GM12878 (cell line): ENCODE data around the gene S100A14. TPM values are rescaled to one million over a fixed set of nuclear protein-coding genes. Genes with fewer than 3 reads are reported as not detected.

Experiments used
- ATAC-seq: fragments of 200-7000 bp; cut with Tn5 transposase; 3 replicates; pipeline ENCODE4 v1.9.1; 2020; ENCODE audit warnings: mild to moderate bottlenecking, moderate library complexity
- BruUV-seq: library from RNA; stranded (reverse); fragments of 400-500 nt; replicated peaks from 2 replicates; lab custom pipeline; 2021; lab: Mats Ljungman, UMichigan
- CTCF ChIA-PET: fragments of 300-600 bp; sonication (Branson Sonifier 250); formaldehyde crosslinking; extraction: SDS; loops from one replicate; lab custom pipeline; 2021; ENCODE audit warnings: inconsistent platforms; lab: Yijun Ruan, JAX
- POLR2A ChIA-PET: fragments of 350-600 bp; formaldehyde crosslinking; extraction: SDS; loops from one replicate; lab custom pipeline; 2021; ENCODE audit warnings: inconsistent platforms; lab: Charles Lee
- RAD21 ChIA-PET: fragments of 300-600 bp; sonication (Branson Sonifier 250); formaldehyde crosslinking; loops from one replicate; lab custom pipeline; 2023; ENCODE audit warnings: antibody characterized with exemption; ENCODE audit not compliant: unreplicated experiment; lab: Charles Lee
- SMC1A ChIA-PET: fragments of 300-600 bp; sonication (Branson Sonifier 250); formaldehyde crosslinking; loops from one replicate; lab custom pipeline; 2023; ENCODE audit not compliant: unreplicated experiment, uncharacterized antibody; lab: Charles Lee
- DNase-seq: peaks from one replicate; pipeline ENCODE4 v3.0.0-alpha.2; 2011; ENCODE audit warnings: low read depth, low spot score
- FAIRE-seq: peaks from 3 replicates; lab custom pipeline; 2011; peaks lifted over from hg19 to GRCh38; lab: Jason Lieb, UNC
- H2AFZ ChIP-seq: 2 replicates; pipeline ENCODE4 v1.6.0; 2011; ENCODE audit warnings: low read depth, low read length, control low read depth; ENCODE audit not compliant: control insufficient read depth
- H3K27ac ChIP-seq: 2 replicates; pipeline ENCODE4 v1.5.1; 2011; ENCODE audit warnings: control low read depth; ENCODE audit not compliant: control insufficient read depth, insufficient read depth
- H3K27me3 ChIP-seq, 2 experiments: replicated peaks in 1 of 2; 2 replicates each; pipeline versions ENCODE4 v1.6.0 to v1.6.1; 2011; ENCODE audit warnings: low read length in 1 of 2; ENCODE audit not compliant: control insufficient read depth in 2 of 2, insufficient read depth in 2 of 2
- H3K36me3 ChIP-seq, 2 experiments: 2 replicates each; pipeline ENCODE4 v1.5.1; 2011; ENCODE audit warnings: low read length in 1 of 2; ENCODE audit not compliant: control insufficient read depth in 2 of 2, insufficient read depth in 2 of 2
- H3K4me1 ChIP-seq: 2 replicates; pipeline ENCODE4 v1.6.1; 2011; ENCODE audit warnings: mild to moderate bottlenecking, low read length, moderate library complexity, mixed read lengths; ENCODE audit not compliant: control insufficient read depth, insufficient read depth
- H3K4me2 ChIP-seq: 2 replicates; pipeline ENCODE4 v1.6.0; 2011; ENCODE audit warnings: control low read depth; ENCODE audit not compliant: control insufficient read depth, insufficient read depth
- H3K4me3 ChIP-seq: fragments of 200-600 bp; sonication (generic); 2 replicates; pipeline ENCODE4 v1.5.1; 2016
- H3K79me2 ChIP-seq: 2 replicates; pipeline ENCODE4 v1.6.0; 2011; ENCODE audit warnings: low read length; ENCODE audit not compliant: control insufficient read depth, insufficient read depth
- H3K9ac ChIP-seq: 2 replicates; pipeline ENCODE4 v1.8.0; 2011; ENCODE audit warnings: low read length, control low read depth, mixed read lengths; ENCODE audit not compliant: control insufficient read depth, insufficient read depth
- H3K9me3 ChIP-seq: replicated peaks from 3 replicates; pipeline ENCODE4 v1.5.1; 2011; ENCODE audit warnings: mild to moderate bottlenecking, low read length; ENCODE audit not compliant: control insufficient read depth, insufficient read depth
- H4K20me1 ChIP-seq: 2 replicates; pipeline ENCODE4 v1.6.0; 2011; ENCODE audit not compliant: control insufficient read depth, insufficient read depth
- BRCA1 ChIP-seq: IDR thresholded peaks from 2 replicates; pipeline ENCODE4 v1.6.1; 2011; ENCODE audit warnings: low read depth, low read length, improper control_type of control experiment
- CBX5 ChIP-seq: sonication (generic); IDR thresholded peaks from 2 replicates; pipeline ENCODE4 v1.6.1; 2016; ENCODE audit warnings: low read depth, moderate library complexity, mild to moderate bottlenecking, inconsistent platforms
- CHD2 ChIP-seq: IDR thresholded peaks from 2 replicates; pipeline ENCODE4 v1.6.1; 2011; ENCODE audit warnings: low read depth, low read length, improper control_type of control experiment, borderline replicate concordance
- IRF4 ChIP-seq: IDR thresholded peaks from 2 replicates; pipeline ENCODE4 v1.6.1; 2011; ENCODE audit warnings: low read depth, low read length
- MEF2B ChIP-seq: fragments of 450-650 bp; IDR thresholded peaks from 2 replicates; pipeline ENCODE4 v1.6.1; 2018; ENCODE audit warnings: mild to moderate bottlenecking, moderate library complexity; ENCODE audit not compliant: partially characterized antibody, poor library complexity, severe bottlenecking
- PKNOX1 ChIP-seq: fragments of 450-650 bp; IDR thresholded peaks from 2 replicates; pipeline ENCODE4 v1.6.1; 2016; ENCODE audit warnings: mild to moderate bottlenecking
- RB1 ChIP-seq: fragments of 450-650 bp; formaldehyde crosslinking; IDR thresholded peaks from 2 replicates; pipeline ENCODE4 v1.6.1; 2017; ENCODE audit warnings: mild to moderate bottlenecking, borderline replicate concordance
- SMAD5 ChIP-seq: IDR thresholded peaks from 2 replicates; pipeline ENCODE4 v1.6.1; 2016; ENCODE audit warnings: antibody characterized with exemption, low read depth
- SPI1 ChIP-seq: IDR thresholded peaks from 2 replicates; pipeline ENCODE4 v1.6.1; 2011; ENCODE audit warnings: low read depth, mild to moderate bottlenecking, low read length, moderate library complexity, borderline replicate concordance; ENCODE audit not compliant: insufficient read depth
- STAT3 ChIP-seq: IDR thresholded peaks from 2 replicates; pipeline ENCODE4 v1.6.1; 2011; ENCODE audit warnings: low read depth, low read length, improper control_type of control experiment
- ZZZ3 ChIP-seq: IDR thresholded peaks from 2 replicates; pipeline ENCODE4 v1.6.1; 2011; ENCODE audit warnings: low read depth; ENCODE audit not compliant: control insufficient read depth, insufficient read length
- WGBS: methylation state at CpG from one replicate; pipeline ENCODE4 v1.1.6; 2016; ENCODE audit warnings: low lambda C conversion rate; ENCODE audit not compliant: insufficient replicate concordance, insufficient coverage; ENCODE audit errors: missing lambda C conversion rate; 5-methylcytosine and 5-hydroxymethylcytosine counted together
- in situ Hi-C: fragments of 300-500 bp; cut with MboI; formaldehyde crosslinking; loops from 9 replicates; pipeline ENCODE4 v1.14.3; 2018; ENCODE audit warnings: mixed read lengths
- intact Hi-C: fragments of 100-400 bp; cut with micrococcal nuclease; formaldehyde crosslinking; loops from one replicate; pipeline ENCODE4 v1.14.2; 2022; ENCODE audit not compliant: unreplicated experiment
- polyA plus RNA-seq, 11 experiments: library from polyadenylated mRNA; depleted of rRNA in 4 of 11; unstranded in 6 of 11; stranded (reverse) in 5 of 11; fragments of >200 nt; fragmentation: Nextera tagmentation in 4 of 11; fragmentation: Illumina TruSeq in 1 of 11; extraction: Ambion mirVana in 4 of 11; extraction: Trizol in 1 of 11; gene quantifications; 1 replicate in 1 of 11; 2 replicates in 10 of 11; pipeline versions ENCODE4 v1.2.1 to v1.2.3, GENCODE V29; 2011 to 2016; ENCODE audit warnings: inconsistent platforms in 2 of 11, missing spikeins in 2 of 11, low read depth in 1 of 11
- total RNA-seq, 4 experiments: library from RNA; depleted of rRNA in 3 of 4; stranded (reverse); fragments of >200 nt in 3 of 4; fragmentation: Illumina TruSeq in 1 of 4; extraction: Trizol in 1 of 4; gene quantifications; 2 replicates each; pipeline versions ENCODE4 v1.2.1 to v1.2.3, GENCODE V29; 2013 to 2021
- TF ChIP-seq, protein P1 (sequence below), 3 experiments: IDR thresholded peaks in 2 of 3; conservative IDR thresholded peaks in 1 of 3; 2 replicates each; pipeline ENCODE4 v1.5.1; 2011; ENCODE audit warnings: low read depth in 3 of 3, low read length in 3 of 3, mild to moderate bottlenecking in 3 of 3, control low read depth in 2 of 3, moderate library complexity in 2 of 3, inconsistent platforms in 1 of 3, mixed read lengths in 1 of 3; ENCODE audit not compliant: control insufficient read depth in 2 of 3, insufficient read depth in 1 of 3; ENCODE audit errors: extremely low read depth in 1 of 3
- TF ChIP-seq, protein P2 (sequence below): fragments of 450-650 bp; IDR thresholded peaks from 2 replicates; pipeline ENCODE4 v1.6.1; 2016; ENCODE audit warnings: mild to moderate bottlenecking
- TF ChIP-seq, protein P3 (sequence below): fragments of 450-650 bp; IDR thresholded peaks from 2 replicates; pipeline ENCODE4 v1.6.1; 2018; ENCODE audit warnings: borderline replicate concordance, mild to moderate bottlenecking; ENCODE audit not compliant: partially characterized antibody

Gene S100A14
- total and polyA plus RNA-seq, 10 of the 15 experiments (the other 5 are each of a cell fraction or from before 2014, with no cell fraction given): 0.20 to 0.77 (median 0.45) TPM; not detected in 4

GRCh38 chr1:153612755-153613331, 3.3 kb downstream of the S100A14 start, which contains the start of gene S100A16:
S100A16 (minus strand) TSS chr1:153613137; CDS start chr1:153608151, 4,986 bp downstream.
- Histone ChIP-seq H4K20me1 (no peaks in the 10 kb centered on the region), H3K27ac (no peak within 1 kb of the TSS), H3K36me3 (no peaks in the 10 kb centered on the region), H2AFZ (no peak within 1 kb of the TSS), H3K27me3 (no peaks in the 10 kb centered on the region), H3K9ac (no peak within 1 kb of the TSS), H3K4me1 (peaks cover 14% of the 10 kb centered on the region), H3K4me2 (no peak within 1 kb of the TSS), H3K4me3 (no peak within 1 kb of the TSS), H3K9me3 (no peaks in the 10 kb centered on the region), H3K79me2 (no peaks in the 10 kb centered on the region)
- intact Hi-C loops (no loop called here), in situ Hi-C loops (no loop called here)
- no peak for FAIRE-seq
- no TSS peak for BruUV-seq
- ATAC-seq: no peak
- WGBS: 74% methylated on average over 6 of the region's 9 CpGs
- ChIA-PET CTCF (interaction anchor here (1.1 to 7.8 kb wide), 4 partner anchors 14 to 78 kb away, joined by 3 to 66 read pairs (median 4); partner anchors contain the start of genes S100A1 and S100A13), RAD21 (no interaction called here), SMC1A (no interaction called here), POLR2A (interaction anchor here (1.4 kb wide), 1 partner anchor 13 kb away, joined by 3 read pairs; no protein-coding TSS in a partner anchor)
- no peak for DNase-seq
- no peak for TF ChIP-seq ZZZ3
- no peak for TF ChIP-seq PKNOX1
- no peak for TF ChIP-seq SPI1
- TF ChIP-seq, protein P1, sequence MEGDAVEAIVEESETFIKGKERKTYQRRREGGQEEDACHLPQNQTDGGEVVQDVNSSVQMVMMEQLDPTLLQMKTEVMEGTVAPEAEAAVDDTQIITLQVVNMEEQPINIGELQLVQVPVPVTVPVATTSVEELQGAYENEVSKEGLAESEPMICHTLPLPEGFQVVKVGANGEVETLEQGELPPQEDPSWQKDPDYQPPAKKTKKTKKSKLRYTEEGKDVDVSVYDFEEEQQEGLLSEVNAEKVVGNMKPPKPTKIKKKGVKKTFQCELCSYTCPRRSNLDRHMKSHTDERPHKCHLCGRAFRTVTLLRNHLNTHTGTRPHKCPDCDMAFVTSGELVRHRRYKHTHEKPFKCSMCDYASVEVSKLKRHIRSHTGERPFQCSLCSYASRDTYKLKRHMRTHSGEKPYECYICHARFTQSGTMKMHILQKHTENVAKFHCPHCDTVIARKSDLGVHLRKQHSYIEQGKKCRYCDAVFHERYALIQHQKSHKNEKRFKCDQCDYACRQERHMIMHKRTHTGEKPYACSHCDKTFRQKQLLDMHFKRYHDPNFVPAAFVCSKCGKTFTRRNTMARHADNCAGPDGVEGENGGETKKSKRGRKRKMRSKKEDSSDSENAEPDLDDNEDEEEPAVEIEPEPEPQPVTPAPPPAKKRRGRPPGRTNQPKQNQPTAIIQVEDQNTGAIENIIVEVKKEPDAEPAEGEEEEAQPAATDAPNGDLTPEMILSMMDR (IDR thresholded peaks at IDR 0.05 in 2 of 3, conservative IDR thresholded peaks at IDR 0.05 in 1 of 3; ENCODE audit: control insufficient read depth in 2 of 3, extremely low read depth in 1 of 3, insufficient read depth in 1 of 3, low read depth in 3 of 3, low read length in 3 of 3): no peak
- TF ChIP-seq CBX5: no peak
- no peak for TF ChIP-seq SMAD5
- TF ChIP-seq CHD2: no peak
- TF ChIP-seq, protein P2, sequence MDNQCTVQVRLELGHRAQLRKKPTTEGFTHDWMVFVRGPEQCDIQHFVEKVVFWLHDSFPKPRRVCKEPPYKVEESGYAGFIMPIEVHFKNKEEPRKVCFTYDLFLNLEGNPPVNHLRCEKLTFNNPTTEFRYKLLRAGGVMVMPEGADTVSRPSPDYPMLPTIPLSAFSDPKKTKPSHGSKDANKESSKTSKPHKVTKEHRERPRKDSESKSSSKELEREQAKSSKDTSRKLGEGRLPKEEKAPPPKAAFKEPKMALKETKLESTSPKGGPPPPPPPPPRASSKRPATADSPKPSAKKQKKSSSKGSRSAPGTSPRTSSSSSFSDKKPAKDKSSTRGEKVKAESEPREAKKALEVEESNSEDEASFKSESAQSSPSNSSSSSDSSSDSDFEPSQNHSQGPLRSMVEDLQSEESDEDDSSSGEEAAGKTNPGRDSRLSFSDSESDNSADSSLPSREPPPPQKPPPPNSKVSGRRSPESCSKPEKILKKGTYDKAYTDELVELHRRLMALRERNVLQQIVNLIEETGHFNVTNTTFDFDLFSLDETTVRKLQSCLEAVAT: no peak
- no peak for TF ChIP-seq MEF2B
- TF ChIP-seq IRF4: no peak
- TF ChIP-seq STAT3: no peak
- TF ChIP-seq, protein P3, sequence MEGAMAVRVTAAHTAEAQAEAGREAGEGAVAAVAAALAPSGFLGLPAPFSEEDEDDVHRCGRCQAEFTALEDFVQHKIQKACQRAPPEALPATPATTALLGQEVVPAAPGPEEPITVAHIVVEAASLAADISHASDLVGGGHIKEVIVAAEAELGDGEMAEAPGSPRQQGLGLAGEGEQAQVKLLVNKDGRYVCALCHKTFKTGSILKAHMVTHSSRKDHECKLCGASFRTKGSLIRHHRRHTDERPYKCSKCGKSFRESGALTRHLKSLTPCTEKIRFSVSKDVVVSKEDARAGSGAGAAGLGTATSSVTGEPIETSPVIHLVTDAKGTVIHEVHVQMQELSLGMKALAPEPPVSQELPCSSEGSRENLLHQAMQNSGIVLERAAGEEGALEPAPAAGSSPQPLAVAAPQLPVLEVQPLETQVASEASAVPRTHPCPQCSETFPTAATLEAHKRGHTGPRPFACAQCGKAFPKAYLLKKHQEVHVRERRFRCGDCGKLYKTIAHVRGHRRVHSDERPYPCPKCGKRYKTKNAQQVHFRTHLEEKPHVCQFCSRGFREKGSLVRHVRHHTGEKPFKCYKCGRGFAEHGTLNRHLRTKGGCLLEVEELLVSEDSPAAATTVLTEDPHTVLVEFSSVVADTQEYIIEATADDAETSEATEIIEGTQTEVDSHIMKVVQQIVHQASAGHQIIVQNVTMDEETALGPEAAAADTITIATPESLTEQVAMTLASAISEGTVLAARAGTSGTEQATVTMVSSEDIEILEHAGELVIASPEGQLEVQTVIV: no peak
- TF ChIP-seq BRCA1: no peak
- TF ChIP-seq RB1: no peak
